T follicular helper cell (primary cell): ENCODE data around the gene RPL36.
"Not testable (repeated sequence)": the region's sequence is repeated elsewhere in the genome, so short reads cannot be mapped to it uniquely, and the experiment has no call there.

Source experiments
- DNase-seq: peaks from one replicate; pipeline ENCODE4 v3.0.0-alpha.2; 2020; ENCODE audit warnings: low read depth

The RPL36 gene

DNA sequence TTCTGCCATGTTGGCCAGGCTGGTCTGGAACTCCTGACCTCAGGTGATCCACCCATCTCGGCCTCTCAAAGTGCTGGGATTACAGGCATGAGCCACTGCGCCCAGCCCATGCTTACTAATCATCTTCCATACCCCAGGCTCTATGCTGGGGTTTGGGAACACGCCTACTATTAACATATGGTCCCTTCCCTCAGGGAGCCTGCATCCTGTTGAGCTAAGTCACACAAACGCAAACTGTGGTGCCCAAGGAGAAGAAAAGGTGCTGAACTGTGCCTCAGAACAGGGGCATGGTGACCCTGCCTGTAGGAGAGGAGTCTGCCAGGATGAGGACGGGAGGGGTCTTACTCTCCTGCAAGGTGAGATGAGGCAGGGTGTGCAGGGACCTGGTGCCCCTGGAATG lies 15.4 kb upstream of the RPL36 start:
- no peak for DNase-seq

DNA sequence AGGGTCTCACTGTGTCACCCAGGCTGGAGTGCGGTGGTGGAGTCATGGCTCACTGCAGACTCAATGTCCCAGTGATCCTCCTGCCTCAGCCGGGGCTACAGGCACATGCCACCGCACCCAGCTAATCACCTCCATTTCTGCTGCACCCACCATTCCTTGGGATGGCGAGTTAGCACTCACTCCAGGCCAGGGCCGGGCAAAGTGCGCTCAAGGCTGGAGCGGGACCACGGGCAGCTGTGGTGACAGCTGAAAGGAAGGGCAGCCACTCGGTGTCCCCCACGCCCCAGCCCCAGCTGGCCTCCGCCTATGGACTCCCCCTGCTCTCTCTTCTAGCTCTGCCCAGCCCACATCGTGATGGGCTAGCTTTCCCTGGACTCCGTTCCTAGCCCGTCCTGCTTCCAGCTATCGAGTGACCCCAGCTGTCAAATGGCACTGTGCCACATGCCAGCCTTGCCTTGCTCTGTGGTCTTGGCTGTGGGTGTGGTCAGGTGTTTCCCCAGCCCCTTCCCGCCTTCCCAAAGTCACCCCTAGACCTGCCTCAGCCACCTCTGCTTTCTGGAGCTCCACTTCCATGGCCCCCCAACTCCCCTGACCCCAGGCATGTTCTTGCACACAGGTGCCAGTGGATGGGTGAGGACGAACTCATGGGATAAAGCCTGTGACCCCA lies 13.9 kb upstream of the RPL36 start:
- DNase-seq, result no peak

- DNase-seq, result no peak
Measured at GRCh38 chr19:5676772-5677105, 13.4 kb upstream of the RPL36 start.

GRCh38 chr19:5677136-5677535 lies 13.0 kb upstream of the RPL36 start:
- DNase-seq, result no peak

DNA sequence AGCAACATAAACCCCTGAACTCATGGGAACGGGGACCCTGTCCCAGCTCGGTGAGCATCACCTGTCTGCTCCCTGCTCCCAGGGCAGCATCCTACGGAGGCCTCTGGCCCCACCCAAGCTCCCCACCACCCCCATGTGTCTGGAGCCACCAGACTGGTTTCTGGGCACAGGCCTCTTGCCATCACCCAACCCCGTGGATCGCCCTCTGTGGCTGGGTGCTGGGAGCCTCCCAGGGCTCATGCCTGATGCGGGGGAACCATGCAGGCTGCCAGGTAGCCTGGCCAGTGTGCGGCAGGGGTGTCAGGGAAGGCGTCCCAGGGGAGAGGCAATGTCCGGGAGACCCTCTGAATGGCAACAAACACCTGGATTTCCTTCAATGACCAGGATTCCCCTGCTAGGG lies 12.5 kb upstream of the RPL36 start:
- DNase-seq, result no peak

DNA sequence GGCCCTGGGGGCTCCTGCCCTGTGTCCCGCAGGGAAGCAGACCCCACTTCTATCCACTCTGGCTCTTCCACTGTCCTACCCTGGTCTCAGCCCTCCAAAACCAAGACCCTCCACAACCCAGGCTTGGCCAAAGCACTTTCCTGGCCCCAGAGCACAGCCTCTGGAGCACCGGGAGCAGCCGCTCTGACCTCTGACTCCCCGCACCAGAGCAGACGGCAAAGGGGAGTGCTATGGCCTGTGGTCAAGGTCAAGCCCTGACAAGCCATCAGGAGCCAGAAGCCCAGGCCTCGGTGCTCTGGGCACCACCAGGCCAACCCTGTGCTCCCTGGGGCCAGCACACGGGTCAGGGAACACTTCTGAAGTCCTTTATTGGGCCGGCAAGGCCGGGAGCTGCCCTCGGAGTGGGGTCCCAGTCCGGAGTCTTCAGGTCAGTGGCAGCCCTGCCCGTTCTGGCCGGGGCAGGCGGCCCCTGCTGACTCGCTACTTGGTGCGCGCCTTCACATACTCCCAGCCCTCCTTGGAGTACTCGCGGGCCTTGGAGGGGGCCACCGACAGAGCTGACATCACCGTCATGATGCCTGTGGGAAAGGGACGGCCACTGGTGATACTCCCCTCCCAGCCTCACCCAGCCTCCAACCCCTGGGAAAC lies 11.9 kb upstream of the RPL36 start:
- no peak for DNase-seq

- DNase-seq, result no peak
Measured at GRCh38 chr19:5679289-5680083, 10.6 kb upstream of the RPL36 start.

DNA sequence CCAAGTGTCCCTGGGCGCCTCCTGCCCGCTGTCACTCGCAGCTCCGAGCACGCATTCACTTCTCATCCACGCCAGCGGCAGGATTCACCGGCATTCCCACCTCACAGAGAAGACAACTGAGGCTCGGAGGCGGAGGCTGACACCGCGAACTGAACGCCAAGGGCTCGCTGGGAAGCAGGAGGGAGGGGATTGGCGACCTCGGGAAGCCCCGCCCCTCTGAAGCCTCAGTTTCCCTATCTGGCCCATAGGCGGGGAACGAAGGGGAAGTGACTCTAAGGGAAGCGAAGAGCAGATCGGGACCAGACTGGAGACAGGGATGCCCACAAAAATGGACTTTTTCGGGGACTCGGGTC lies 10.0 kb upstream of the RPL36 start:
- no peak for DNase-seq

DNA sequence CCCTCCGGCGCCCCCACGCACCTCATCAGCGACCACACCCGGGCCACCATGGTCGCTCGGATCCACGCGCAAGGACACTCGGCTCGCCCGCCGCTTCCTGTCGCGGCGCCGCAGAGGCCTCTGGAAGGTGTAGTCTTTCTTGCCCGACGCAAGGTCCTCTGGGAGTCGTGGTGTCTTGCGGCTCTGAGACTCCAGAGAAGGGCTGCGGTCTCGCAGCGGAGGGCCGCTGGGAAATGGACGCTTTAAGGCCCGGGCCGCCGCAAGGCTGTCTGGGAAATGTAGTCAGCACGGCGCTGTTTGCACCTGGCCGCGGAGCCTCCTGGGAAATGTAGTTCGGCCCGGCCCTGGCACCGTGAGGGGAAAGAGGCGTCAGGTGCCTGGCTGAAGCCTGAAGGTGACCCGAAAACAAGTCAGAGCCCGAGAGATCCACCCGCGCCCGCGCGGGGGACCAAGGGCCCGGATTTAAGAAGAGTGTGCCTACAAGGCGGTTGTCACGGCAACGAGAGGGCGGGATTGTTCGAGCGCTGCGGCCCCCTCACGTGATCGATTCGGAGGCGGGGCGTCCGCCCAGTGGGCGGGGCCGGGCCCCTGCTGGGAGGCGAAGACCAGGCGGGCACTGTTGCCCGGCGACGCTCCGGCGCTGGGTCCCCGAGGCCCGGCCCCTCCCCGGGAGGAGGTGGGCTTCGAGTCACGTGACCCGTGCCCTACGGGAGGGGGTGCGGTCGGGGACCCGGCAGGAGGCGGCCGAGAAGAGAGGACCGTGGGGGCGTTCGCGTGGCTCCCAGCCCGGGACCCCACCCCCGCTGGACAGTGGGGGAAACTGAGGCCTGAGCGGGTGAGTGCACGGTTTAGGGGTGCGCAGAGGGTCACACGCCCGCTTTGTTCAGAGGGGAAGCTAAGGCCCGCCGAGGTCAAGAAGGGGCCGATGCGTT lies 9.4 kb upstream of the RPL36 start, which contains the start of the genes HSD11B1L and MICOS13:
Gene HSD11B1L (plus strand): TSS at position 591 of the 932 bp plus-strand sequence. CDS start 3,806 bp downstream, outside the sequence.
Gene MICOS13 (minus strand): TSS at position 80 of the 932 bp plus-strand sequence. CDS start 30 bp downstream, at position 50.
- DNase-seq, result peak; percentile 98

DNA sequence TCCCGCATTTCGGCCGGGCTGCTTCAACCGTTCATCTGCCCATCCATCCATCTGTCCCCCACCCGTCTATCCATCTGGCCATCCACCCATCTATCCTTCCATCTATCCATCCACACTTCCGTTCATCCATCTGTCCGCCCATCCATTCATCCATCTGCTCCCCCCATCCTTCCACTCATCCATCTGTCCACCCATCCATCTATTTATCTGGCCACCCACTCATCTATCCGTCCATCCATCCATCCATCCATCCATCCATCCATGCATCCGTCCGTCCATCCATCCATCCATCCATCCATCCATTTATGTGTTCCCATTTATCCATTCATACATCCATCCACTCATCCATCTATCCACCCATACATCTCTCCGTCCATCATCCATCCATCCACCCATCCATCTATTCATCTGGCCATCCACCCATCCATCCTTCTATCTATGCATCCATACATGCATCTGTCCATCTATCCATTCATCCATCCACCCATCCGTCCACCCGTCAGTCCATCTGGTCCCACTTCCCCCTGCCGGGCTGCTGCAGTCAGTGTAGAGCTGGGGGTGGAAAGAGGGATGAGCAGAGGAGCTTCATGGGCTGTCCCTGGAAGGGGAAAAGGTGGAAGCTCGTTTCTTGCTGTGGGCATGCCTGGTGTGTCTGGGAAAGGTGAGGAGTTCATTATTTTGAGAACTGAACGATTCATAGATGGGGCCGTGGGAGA lies 8.5 kb upstream of the RPL36 start:
- no peak for DNase-seq

DNA sequence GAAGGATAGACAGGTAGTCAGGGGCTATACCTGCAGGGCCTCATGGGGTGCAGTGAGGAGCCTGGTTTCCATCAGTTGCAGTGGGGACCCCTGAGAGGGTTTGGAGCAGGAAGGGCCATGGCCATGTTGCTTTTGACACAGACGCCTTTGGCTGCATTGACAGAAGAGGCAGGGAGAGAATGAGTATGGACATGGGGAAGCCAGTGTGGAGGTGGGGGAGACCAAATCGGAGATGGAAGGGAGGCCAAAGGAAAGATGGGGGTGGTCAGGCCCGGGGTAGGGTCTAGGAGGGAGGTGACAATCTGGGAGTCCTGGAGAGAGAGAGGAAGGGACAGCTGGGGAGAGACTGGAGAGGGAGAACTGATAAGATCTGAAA lies 8.0 kb upstream of the RPL36 start:
- DNase-seq, result no peak

GRCh38 chr19:5683177-5683886 lies 6.8 kb upstream of the RPL36 start:
- DNase-seq, result no peak

- no peak for DNase-seq
Measured at GRCh38 chr19:5684694-5685430, 5.2 kb upstream of the RPL36 start.

DNA sequence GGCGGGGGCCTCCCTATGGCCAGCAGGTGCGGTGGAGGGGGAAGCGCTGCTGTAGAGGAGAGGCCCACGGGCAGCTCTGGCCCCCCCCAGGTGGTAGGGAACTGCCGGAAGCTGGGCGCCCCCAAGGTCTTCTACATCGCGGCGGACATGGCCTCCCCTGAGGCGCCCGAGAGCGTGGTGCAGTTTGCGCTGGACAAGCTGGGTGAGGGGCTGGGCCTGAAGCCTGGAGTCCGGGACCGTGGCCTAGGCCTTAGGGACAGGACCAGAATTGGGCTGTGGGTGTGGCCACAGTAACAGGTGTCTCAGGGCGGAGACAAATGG lies 3.8 kb upstream of the RPL36 start:
- no peak for DNase-seq

DNA sequence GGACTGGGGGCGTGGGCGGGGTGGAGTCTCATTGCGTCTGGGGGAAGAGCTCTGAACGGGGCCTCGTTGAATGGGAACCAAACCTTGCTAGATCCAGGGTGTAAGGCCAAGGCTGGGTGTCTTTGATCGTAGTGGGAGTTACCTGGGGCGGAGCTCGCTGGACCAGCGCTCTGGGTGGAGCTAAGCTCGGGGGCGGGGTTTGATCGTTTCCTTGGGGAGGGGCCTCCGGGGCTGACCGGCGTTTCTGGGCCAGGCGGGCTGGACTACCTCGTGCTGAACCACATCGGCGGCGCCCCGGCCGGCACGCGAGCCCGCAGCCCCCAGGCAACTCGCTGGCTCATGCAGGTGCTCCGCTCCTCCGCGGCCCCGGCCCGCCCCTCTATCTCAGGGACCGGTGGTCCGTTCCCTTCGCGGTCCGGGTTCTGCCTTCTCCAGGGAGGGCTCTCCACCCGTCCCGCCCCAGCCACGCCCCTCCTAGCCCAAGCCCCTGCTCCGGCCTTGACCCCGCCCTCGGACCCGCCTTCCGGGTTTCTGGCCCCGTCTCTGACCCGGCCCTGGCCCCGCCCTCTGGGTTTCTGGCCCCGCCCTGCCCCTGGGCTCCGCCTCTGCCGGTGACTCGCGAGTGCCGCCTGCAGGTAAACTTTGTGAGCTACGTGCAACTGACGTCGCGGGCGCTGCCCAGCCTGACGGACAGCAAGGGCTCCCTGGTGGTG lies 3.3 kb upstream of the RPL36 start:
- peak; percentile 84 for DNase-seq

DNA sequence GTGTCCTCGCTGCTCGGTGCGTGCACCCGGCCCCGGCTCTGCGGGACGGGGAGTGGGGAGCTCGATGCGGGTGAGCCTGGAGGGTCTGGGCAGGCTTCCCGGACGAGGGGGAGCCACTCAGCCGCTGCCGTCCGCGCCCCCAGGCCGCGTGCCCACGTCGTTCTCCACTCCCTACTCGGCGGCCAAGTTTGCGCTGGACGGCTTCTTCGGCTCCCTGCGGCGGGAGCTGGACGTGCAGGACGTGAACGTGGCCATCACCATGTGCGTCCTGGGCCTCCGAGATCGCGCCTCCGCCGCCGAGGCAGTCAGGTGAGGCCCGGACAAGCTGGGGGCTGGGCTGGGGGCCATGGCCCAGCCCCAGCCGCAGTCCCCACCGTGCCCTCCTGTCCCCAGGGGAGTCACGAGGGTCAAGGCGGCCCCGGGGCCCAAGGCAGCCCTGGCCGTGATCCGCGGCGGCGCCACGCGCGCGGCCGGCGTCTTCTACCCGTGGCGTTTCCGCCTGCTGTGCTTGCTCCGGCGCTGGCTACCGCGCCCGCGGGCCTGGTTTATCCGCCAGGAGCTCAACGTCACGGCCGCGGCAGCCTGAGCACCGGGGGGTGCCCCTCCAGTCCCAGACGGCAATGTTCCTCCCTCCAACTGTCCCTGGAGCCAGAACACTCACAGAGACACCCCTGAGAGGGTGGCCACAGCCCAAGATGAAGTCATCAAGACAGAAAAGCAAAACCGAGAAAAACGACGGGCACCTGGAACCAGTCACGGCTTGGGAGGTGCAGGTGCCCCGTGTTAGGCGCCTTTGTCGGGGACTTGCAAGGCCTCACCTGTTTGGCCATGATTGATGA lies 2.5 kb upstream of the RPL36 start:
- DNase-seq, result no peak

DNA sequence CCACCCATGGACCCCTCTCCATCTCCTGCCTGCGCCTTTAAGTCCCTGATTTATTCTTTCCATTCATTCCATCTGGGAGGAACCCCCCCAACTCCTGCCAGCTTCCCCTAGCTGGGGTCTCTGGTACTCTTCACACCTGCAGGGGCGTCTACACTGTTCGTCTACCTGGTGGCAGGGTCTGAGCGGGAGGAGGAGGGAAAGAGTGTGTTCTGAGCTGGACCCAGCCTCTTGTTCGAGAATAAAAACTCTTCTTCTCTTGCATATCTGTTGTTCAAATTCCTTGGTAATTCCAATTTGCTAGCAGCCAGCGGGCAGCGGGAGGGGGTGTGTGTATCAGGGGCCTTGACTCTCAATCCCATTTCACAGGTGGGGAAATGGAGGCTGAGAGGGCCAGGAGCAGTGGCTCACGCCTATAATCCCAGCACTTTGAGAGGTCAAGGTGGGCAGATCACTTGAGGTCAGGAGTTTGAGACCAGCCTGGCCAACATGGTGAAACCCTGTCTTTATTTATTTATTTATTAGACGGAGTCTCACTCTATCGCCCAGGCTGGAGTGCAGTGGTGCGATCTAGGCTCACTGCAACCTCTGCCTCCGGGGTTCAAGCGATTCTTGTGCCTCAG lies 1.7 kb upstream of the RPL36 start:
- DNase-seq, result not testable (repeated sequence)
